Mammary epithelial cell (primary cell): ENCODE data around the gene SLC47A2.

Source experiments
- CTCF ChIP-seq, 2 donors: IDR thresholded peaks in 1 of 2; conservative IDR thresholded peaks in 1 of 2; 2 replicates each; pipeline ENCODE4 v1.5.1; 2011 to 2012; ENCODE audit warnings: inconsistent platforms in 2 of 2, low read length in 2 of 2, mild to moderate bottlenecking in 2 of 2, control low read depth in 1 of 2, low read depth in 1 of 2; ENCODE audit not compliant: insufficient read depth in 1 of 2; ENCODE audit errors: extremely low read depth in 1 of 2
- EZH2 ChIP-seq: IDR thresholded peaks from 2 replicates; pipeline ENCODE4 v1.6.1; 2012; ENCODE audit warnings: low read length, inconsistent platforms, borderline replicate concordance

GRCh38 chr17:19733953-19734526 lies 17.7 kb upstream of the SLC47A2 start:
- TF ChIP-seq EZH2, result no peak
- TF ChIP-seq CTCF (conservative IDR thresholded peaks at IDR 0.05 in 1 of 2, IDR thresholded peaks at IDR 0.05 in 1 of 2; ENCODE audit: extremely low read depth in 1 of 2, insufficient read depth in 1 of 2, low read depth in 1 of 2, low read length in 2 of 2), result no peak
